GM12892 (cell line): ENCODE measurements around the gene NOVA1.

Source experiments
- POLR2A ChIP-seq: IDR thresholded peaks from 2 replicates; pipeline ENCODE4 v1.6.1; 2011; ENCODE audit warnings: low read depth, low read length, control low read depth
- POLR2AphosphoS5 ChIP-seq: IDR thresholded peaks from 2 replicates; pipeline ENCODE4 v1.6.1; 2011; ENCODE audit warnings: low read depth, low read length, control low read depth

DNA sequence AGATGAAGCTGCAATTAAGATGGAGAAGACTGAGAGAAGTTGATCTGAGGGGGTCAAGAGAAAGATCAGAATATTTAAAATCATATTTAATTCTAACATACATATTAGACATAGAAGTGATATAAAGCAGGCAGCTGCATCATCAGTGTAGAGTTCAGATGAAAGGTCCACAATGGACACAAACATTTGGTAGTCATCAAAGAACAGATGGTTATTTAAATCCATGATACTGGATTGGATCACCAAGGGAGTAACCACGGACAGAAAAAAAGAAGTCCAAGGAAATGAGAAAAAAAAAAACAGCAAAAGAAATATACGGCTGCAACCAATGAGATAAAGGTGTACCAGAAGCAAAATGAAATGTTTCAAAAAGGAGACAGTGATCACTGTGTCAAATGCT, 20.1 kb downstream of the NOVA1 start:
- TF ChIP-seq POLR2A: no peak
- no peak for TF ChIP-seq POLR2AphosphoS5
